Umbilical cord (tissue), 2 donors: Measurements from ENCODE around the gene TOX2. TPM values are rescaled to one million over a fixed set of nuclear protein-coding genes. Genes with fewer than 3 reads are reported as not detected.

ENCODE experiments used
- DNase-seq: peaks from one replicate; pipeline ENCODE4 v3.0.0-alpha.2; 2015; ENCODE audit warnings: low spot score
- total RNA-seq: library from RNA; depleted of rRNA; stranded (reverse); fragments of >200 nt; gene quantifications from one replicate; pipeline ENCODE4 v1.2.3, GENCODE V29; 2014; ENCODE audit warnings: low replicate concordance; ENCODE audit not compliant: insufficient read depth

TOX2 gene, protein sequence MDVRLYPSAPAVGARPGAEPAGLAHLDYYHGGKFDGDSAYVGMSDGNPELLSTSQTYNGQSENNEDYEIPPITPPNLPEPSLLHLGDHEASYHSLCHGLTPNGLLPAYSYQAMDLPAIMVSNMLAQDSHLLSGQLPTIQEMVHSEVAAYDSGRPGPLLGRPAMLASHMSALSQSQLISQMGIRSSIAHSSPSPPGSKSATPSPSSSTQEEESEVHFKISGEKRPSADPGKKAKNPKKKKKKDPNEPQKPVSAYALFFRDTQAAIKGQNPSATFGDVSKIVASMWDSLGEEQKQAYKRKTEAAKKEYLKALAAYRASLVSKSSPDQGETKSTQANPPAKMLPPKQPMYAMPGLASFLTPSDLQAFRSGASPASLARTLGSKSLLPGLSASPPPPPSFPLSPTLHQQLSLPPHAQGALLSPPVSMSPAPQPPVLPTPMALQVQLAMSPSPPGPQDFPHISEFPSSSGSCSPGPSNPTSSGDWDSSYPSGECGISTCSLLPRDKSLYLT
- total RNA-seq, result not detected

DNA sequence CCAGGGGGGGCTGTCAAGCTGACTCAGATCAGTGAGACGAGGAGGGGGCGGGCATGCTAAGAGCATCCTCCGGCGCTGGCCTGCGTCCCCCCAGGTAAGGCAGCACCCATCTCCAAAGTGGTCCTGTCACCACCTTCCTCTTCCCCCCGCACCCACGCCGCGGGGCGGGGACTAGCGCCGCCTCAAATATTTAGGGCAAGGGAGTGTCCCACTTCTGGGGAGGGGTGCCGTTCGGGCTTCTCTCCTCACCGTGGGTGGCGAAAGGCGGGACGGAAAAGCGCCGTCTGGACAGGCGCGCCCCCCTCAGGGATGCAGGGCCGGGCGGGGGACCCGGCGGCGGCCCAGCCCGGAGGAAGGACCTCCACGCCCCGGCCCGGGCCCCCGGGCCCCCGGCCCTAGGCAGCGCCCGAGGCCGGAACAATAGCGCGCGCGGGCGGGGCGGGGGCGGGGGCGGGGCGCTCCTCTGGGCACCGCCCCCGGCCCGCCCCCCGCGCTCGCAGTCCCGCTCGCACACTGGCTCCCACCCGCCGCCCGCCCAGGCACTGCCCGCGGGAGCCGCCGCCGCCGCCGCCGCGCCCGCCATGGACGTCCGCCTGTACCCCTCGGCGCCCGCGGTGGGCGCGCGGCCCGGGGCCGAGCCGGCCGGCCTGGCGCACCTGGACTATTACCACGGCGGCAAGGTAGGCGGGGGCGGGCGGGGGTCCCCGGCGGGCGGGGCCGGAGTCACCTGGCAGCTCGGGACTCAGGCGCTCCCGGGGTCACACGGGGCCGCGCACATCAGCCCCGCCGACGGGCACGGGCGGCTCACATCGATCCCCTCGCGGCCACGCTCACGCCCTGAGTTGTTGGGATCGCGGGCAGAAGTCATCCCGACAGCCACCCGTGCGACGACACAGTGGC lies at the start of gene TOX2:
TSS of gene TOX2 (plus strand) at position 542 of the 900 bp plus-strand sequence. CDS start at position 582, 40 bp downstream.
- DNase-seq, result no peak

DNA sequence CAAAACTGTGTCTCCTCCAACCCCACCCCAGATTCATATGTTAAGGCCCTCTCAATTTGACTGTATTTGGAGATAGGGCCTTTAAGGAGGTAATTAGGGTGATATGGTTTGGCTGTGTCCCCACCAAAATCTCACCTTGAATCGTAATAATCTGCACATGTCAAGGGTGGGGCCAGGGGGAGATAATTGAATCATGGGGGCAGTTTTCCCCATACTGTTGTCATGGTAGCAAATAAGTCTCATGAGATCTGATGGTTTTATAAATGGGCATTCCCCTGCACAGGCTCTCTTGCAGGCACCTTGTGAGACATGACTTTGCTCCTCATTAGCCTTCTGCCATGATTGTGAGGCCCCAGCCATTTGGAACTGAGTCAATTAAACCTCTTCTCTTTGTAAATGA lies 46.6 kb upstream of the TOX2 start:
- no peak for DNase-seq

DNA sequence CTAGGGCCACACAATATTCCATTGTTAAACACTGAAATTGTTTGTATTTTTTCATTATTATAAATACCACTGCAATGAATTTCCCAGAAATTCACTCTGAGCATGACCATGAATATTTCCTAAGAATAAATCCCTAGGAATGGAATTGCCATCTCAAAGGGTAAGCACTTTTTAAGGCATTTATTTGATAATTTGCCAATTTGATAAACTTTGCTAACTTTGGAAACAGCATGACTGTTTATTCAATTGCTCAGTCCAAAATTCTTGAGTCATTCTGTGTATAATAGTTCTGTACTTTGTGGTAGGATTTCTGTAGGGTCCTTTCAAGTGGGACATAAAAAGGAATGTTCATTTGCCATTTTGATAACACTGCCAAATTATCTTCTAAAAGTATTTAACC lies 44.2 kb upstream of the TOX2 start:
- peak; percentile 59 for DNase-seq

DNA sequence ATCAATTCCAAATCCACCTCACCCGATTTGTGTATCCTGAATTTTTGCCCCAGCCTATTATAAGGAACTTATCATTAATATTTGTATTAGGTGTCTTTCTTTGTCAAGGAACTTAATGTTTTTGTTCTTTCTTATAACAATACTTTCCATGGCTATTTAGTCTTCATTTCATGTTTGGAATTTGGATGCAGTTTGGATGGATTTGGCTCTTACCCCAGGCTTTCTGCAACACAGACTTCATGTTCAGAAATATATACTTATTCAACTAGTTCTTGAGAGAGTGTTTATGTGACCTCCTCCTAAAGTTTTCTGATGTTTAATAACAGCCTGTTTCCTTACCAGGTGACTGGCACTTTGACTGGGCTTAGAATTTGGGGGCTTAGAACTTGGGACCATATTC lies 35.9 kb upstream of the TOX2 start:
- no peak for DNase-seq

DNA sequence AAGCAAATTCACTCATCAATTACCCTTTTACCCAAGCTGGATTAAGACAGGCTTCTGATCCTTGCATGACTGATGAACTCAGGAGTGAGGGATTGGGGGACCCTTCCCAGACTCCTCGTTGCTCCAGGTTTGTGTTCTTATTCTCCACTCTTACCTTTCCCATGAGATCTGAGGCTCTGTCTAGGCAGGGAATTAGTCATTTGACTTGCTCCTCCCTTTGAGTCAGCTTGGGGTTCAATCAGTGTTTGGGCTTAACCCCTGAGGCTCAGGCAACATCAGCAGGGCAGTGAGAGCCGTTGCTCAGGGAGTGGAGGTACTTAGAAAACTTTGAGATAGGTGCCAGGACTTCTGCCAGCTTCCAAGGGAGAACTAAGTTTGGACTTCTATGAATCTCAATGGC lies 20.7 kb upstream of the TOX2 start:
- no peak for DNase-seq

DNA sequence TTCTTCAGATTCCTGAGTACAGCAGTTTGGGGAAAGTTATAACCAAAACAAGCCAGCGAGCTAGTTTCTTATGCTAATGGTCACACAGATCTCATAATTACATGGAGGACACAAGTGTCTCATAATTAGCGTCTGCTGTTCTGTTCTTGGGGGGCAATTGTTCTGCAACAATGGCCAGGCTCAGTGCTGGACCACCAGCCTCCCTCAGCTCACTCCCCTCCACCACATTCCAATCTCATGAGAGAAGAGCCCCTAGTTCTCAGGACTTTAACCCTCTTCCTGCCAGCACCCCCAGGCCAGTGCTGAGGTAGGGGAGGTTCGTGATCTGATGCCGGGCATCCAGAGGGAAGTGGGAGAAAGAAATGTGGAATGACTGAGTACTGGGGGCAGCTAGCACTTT lies 20.2 kb upstream of the TOX2 start:
- no peak for DNase-seq

DNA sequence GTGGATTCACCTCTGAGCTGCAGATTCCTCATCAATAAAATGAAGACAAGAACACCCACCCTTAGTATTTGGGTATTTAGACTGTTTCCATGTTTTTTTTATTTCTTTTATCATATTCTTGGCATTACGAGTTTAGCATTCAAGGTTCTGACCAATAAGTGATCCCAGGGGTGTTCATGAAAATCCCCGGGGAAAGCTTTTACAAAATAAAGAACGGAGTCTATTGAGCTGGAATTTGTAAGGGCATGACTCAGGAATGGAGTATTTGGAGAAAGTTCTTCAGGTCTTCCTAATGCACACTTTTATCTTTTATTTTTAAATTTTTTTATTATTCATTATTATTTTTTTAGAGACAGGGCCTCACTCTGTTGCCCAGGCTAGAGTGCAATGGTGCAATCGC lies 19.4 kb upstream of the TOX2 start:
- no peak for DNase-seq

DNA sequence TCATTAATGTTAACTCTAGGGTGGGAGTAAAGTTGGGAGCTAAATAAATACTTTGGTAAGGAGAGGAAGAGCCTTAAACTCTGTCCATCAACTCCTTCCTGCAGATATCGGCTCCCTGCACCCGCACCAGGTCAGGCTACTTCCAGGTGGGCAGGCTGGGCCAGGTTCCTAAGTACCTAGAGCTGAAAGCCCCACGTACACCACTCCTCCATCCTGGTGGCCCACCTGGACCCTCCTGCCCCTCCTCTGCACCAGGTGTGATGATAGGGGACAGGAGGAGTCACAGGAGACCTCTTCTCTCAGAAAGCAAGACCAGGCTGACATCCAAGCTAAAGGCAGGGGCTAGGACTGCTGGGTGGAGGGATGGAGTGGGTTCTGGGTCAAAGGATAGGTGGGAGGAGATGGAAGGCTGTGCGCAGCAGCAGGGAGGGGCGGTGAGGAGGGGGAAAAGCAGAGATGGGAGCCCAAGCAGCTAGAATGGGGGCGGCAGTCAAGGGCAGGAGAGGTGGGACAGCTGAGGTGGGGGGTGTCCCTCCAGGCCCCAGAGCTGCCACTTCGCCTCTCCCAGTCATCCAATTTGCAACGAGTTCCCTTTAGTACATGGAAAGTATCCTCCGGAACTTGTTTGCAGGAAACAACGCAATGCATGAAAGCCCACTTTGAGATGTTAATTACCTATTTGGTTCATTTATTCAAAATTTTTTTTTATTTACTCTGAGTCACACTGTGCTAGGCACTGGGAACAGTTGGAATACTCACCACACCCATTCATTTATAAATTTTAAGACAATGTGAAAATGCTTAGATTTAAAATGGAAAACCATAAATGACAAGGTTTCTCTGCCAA lies 15.2 kb upstream of the TOX2 start:
- no peak for DNase-seq

DNA sequence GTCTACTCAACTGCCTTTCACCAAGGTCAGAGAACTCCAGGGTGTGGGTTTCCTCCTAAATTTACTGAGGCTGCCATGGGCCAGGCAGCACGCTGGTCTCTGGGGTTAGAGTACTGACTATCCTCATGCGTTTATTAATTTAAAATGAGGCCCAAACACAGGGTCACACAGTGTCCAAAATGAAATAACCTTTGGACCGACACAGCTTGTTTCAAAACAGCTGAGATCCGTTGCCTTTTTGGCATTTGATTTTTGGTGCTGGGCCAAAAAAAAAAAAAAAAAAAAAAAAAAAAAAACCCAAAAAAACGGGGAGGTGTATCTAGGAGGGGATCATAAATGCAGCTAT lies 14.6 kb upstream of the TOX2 start:
- no peak for DNase-seq

DNA sequence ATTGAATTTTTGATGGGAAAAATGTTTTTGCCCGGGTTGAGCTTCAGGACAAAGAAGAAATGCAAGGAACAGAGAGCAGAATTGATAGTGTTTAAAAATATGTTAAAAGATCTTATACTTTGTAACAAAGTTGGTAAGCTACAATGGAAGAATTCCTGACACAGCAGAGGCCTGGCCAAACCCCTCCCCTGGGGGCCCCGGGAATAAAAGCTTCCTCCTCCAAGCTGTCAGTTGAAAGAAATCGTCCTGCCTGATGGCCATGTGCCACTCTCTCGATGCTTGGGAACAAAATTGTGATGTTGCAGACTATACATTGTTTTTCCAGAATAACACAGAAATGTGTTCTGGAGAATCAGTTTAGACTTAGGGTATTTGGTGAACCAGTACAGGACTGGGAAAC lies 14.2 kb upstream of the TOX2 start:
- no peak for DNase-seq

DNA sequence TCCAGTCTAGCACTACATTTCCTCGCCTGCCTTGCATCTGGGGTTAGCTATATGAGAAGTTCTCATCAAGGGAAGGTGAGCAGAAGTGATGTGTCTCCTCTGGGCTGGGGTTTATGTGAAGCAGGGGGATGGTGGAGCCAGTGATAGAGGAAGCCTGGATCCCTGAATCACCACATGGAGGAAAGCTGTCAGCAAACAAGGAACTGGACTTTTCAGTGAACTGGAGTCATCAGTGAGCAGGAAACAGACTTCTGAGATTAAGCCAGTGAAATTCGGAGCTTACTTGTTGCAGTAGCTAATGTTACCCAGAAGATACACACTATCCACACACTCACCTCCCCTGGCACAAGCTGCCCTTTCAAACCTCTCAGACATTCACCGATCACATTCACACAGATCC lies 13.4 kb upstream of the TOX2 start:
- no peak for DNase-seq

DNA sequence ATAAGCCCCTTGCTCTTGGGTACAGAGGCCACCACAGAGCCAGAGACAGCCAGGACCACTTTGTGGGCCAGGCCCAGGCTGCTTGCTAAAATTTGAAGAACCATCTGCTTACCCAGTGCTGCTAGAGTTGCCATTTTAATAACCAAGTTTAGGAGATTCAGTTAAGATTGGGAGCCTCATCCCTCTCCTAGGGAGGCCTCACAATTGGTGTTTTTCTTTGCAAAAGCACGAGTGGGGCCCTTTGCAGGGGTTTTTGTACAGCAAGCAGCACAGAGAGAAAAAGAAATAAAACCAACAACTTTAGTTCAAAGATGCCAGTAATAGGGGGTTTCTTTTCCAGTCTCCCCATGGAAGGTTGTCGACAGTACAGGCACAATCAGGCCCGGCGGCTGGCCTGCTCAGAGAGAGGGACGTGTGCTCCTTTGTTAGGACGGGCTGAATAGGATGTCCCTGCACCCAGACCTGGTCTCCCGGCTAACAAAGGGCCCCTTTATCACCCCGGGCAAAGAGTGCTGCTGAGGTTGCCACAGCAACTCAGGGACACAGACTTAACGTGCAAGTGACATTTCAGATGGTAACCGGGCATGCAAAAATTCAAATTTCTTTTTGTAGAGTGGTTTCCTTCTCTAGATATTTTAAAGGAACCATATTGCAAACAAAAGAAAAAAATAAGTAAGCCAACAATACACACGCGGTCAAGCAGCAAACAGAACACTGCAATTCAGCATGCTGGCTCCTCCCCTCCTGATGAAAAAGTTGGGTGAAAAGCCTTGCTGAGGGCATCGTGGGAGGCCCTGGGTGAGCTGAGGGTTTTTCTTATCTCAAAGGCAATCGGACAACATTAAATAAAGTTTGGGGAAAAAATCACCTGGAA lies 10.5 kb upstream of the TOX2 start:
- DNase-seq, result no peak

DNA sequence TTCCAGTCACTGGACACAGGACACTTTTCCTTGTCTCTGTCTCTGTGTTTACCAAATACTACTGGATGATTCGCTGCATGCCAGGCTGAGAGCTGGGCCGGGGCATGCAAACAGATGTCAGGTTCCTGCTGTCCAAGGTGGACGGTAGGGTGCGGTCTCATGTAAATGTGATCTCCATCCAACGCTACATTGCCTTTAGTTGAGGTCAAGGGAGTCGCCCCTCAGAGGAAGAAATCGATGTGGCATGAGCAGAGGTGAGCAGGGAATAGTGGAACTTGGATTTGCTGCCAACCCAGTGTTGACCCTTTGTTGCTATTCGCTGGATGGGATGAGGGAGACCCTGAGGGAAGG lies 9.8 kb upstream of the TOX2 start:
- DNase-seq, result no peak

DNA sequence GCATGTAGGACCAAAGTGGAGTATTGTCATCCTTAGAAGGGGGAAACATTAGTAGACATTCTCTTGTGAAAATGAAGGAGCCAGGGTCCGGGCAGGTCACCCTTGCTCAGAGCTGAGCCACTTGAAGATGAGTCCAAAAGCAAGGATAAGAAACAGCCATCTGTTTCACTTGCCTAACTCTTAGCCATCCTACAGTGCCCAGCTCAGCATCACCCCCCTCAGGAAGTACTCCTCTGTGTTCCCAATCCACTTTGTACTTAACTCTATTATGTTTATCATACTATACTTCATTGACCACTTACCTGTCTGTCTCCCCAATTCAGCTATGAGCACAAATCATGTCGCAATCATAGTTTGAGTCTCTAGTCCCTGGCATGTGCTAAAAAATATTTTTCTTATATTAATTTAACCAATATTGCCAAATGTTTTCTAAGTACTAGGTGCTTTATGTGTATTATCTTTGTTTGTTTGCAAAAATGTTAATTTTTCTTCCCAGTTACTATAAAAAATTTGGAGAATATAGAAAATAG lies 8.1 kb upstream of the TOX2 start:
- no peak for DNase-seq

DNA sequence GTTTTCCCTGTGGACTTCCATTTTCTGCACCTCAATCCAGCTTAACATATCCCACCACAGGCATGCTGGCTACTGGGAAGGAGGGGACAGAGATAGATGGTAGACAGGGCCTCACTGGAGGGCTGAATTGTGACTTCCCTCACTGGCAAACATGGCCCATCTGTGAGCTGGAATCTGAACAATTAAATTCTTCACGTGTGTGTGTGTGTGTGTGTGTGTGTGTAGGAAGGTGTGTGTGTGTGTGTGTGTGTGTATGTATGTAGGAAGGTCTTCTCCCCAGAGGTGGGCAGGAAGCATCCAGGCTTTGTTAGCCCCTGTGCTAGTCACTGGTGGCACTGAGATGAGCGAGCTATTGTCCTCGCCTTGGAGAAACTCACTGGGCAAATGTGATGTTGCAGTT lies 5.4 kb upstream of the TOX2 start:
- no peak for DNase-seq

DNA sequence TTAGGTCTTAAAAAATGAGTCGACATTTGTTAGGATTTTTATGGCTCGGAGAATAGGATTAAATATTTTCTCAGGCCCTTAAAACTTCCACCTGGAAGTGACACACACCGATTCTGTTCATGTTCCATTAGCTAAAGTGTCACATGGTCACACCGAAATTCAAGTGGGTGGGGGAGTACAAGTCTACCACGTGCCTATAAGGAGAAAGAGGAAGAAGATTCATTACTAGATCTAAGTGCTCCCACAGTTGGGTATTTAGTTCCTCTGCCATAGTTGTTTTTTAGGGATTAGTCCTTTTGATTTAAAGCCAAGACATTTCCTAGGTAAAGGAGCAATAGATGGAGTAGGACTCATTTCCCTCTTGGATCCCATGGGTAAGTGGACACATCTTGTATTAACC lies 4.9 kb upstream of the TOX2 start:
- DNase-seq, result no peak

DNA sequence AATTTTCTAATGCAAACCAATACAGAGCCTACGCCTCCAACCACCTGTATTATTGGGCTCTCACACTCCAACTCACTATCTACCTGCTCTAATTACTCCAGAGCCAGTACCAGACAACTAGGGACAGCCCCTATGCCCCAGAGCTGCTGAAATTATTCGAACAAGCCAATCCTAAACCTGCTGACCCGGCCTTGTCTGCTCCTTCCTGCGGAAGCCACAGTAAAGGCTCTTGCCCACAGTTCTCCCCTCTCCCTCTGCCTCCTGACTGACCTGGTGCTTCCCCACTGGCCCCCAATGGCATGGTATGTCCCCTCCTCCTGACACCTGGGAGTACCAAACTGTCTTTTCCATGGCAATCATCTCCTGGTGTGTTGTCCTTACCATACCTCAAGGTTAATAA lies 4.1 kb upstream of the TOX2 start:
- no peak for DNase-seq

DNA sequence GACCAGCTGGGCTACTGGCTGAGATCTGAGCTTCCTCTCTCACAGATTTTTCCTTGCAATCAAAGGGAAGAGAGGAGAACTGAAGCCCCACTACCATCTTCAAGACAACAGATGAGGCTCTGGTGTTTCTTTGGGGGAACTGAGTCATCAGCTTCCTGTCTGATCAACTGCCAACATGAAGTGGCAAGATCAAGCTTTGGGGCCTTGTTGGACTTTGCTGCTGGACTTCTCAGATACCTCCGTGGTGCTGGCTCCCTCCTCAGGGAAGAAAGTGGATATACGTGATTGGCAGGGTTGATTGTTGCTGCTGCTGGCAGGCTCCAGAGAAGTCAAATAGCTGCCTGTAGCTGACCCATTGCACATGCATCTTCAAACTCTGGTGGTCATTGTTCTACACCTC lies 3.6 kb upstream of the TOX2 start:
- no peak for DNase-seq

DNA sequence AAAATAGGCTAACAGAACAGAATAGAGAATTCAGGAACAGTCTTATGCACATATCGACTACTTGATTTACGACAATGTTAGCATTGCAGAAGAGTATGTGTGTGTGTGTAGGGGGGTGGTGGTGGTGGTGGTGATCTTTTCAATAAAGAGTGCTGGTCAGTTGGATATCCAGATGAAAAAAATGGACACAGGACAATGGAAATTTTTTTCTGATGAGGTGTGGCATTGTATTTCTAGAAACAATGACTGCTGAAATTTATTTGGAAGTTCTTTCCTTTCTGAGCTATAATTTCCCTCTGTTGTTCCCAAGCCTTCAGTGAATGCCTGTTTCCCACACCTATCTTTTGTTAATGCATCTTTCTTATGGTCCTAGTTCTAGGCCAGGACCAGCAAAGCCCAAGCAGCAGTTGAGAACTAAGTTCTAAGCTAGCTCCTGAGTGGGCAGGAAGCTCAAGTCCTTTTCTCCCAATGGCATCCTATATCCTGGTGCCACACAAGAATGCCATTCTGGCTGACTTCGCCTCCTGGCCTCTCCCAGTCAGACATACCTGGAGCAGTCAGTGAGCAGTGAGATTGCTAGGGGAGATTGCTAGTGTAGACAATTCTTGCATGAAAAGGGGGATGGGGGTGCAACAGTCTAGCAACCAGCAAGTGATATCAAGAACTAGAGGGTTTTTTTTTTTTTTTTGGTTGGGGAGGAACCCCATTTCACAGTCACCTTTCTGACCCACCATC lies 1.2 kb upstream of the TOX2 start:
- DNase-seq, result no peak
